Lower leg skin (tissue), 4 donors: ENCODE measurements around the gene LHX4. TPM values are rescaled to one million over a fixed set of nuclear protein-coding genes. Genes with fewer than 3 reads are reported as not detected.

Experiments
- DNase-seq, 2 donors: peaks; one replicate each; pipeline ENCODE4 v3.0.0-alpha.2; 2019; ENCODE audit warnings: low spot score in 2 of 2
- H3K4me3 ChIP-seq: fragments of 200-600 bp; sonication (generic); 2 replicates; pipeline ENCODE4 v1.5.1; 2017; ENCODE audit warnings: mild to moderate bottlenecking, low read depth; ENCODE audit not compliant: poor library complexity, severe bottlenecking
- POLR2A ChIP-seq, 2 donors: fragments of 450-650 bp; IDR thresholded peaks; one replicate each; pipeline ENCODE4 v1.6.1; 2016 to 2017; ENCODE audit warnings: antibody characterized with exemption in 2 of 2, mild to moderate bottlenecking in 1 of 2, moderate library complexity in 1 of 2
- WGBS, 2 donors: methylation state at CpG; one replicate each; pipeline ENCODE4 v1.1.5; 2018; 5-methylcytosine and 5-hydroxymethylcytosine counted together
- intact Hi-C: fragments of 100-400 bp; cut with DNase I; formaldehyde crosslinking; loops from one replicate; pipeline ENCODE4 v1.15.0; 2023; ENCODE audit warnings: low total_unique reads
- total RNA-seq, 4 donors: library from RNA; depleted of rRNA; stranded (reverse); fragments of >200 nt; gene quantifications; one replicate each; pipeline ENCODE4 v1.1.0, GENCODE V29; 2016
- TF ChIP-seq, protein P1 (sequence below), 3 donors: fragments of 450-650 bp; IDR thresholded peaks; one replicate each; pipeline ENCODE4 v1.5.1; 2016; ENCODE audit warnings: antibody characterized with exemption in 3 of 3, mild to moderate bottlenecking in 3 of 3, moderate library complexity in 2 of 3

The LHX4 gene
- total RNA-seq, 4 donors from 2014 or later: 0.08 to 0.32 (median 0.17) TPM; not detected in 1

DNA sequence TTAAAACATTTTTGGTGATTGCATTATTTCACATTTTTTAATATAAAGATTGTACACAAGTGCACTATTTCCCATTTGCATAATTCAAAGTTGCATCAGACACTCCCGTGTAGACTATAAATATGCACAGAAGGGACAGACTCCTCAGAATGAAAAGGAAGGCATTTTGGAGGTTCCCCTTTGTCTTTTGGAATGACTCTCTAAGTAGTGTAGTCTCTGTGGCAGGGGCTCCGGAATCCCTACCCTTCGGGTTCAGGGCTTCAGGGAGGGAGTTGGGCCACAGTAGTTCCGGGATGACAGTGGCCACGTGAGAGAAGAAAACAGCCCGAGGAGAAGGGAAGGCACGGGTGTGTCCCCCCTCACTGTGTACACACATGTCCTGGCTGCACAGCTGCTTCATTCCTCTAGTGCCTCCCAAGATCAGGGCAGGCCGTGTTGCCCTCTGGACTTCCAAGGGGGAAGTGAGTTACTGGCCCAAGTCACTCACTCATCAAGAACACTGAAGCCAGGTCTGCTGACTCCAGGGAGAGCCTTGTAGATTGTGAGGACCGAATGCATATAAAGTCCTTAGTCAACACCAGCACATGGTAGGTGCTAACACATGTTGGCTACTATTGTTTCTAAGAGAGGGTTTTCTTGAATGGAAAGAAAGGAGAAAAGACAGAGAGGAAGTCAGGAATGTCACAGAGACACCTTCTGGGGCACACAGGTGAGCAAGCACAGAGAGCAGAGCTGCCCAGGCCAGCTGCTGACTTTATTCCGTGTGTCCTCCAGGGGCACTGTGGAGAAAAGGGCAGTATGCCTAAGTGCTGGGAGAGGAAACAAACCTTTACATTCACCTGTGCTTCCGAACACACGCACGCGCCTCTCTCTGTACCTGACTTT, 39.8 kb downstream of the LHX4 start:
- peak; percentile 40 to 85 for DNase-seq
- intact Hi-C loops: no loop called here
- no peak for TF ChIP-seq POLR2A (IDR thresholded peaks at IDR 0.05)
- TF ChIP-seq, protein P1, sequence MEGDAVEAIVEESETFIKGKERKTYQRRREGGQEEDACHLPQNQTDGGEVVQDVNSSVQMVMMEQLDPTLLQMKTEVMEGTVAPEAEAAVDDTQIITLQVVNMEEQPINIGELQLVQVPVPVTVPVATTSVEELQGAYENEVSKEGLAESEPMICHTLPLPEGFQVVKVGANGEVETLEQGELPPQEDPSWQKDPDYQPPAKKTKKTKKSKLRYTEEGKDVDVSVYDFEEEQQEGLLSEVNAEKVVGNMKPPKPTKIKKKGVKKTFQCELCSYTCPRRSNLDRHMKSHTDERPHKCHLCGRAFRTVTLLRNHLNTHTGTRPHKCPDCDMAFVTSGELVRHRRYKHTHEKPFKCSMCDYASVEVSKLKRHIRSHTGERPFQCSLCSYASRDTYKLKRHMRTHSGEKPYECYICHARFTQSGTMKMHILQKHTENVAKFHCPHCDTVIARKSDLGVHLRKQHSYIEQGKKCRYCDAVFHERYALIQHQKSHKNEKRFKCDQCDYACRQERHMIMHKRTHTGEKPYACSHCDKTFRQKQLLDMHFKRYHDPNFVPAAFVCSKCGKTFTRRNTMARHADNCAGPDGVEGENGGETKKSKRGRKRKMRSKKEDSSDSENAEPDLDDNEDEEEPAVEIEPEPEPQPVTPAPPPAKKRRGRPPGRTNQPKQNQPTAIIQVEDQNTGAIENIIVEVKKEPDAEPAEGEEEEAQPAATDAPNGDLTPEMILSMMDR (IDR thresholded peaks at IDR 0.05): no peak
- H3K4me3 ChIP-seq: no peak overlapping the region
- 51 to 56% methylated on average over 14 of the region's 14 CpGs for WGBS, 2 donors

DNA sequence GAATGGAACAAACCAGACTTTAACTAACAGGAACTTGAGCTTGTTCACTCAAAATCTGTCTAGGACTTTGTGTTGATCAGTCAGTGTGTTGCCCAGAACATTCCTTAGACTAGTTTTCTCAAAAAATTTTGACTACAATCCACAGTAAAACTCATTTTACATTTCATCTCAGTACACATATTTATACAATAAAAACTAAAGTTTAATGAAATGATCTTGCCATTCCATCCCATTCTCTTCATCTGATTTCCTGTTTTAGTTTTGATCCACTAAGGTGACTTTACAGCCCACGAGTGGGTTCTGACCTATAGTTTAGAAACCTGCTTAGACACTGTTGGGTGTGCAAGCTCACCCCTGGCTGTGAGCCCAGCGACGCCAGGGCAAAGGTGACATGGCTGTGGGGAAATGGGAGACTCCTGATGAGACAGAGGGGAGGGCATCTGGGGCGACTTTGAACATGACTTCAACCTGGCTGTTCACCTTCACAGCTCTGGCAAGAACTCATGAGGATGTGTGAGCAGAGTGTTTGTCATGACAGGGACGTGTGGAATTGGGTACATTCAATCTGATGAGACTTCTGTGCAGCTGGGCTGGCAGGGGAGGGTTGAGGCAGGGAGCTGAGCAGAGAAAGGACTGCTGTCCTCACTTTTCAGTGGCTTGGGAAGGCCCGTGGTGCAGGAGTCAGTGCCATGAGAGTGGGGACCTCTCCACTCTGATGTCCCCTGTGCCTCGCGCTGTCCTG, 40.6 kb downstream of the LHX4 start:
- no peak overlapping the region for H3K4me3 ChIP-seq
- peak in 1 of 2 donors; percentile 46 for DNase-seq
- intact Hi-C loops: no loop called here
- 70 to 74% methylated on average over 8 of the region's 8 CpGs for WGBS, 2 donors
- TF ChIP-seq, protein P1 (IDR thresholded peaks at IDR 0.05): peak in 1 of 3 donors; percentile 32
- no peak for TF ChIP-seq POLR2A (IDR thresholded peaks at IDR 0.05)

DNA sequence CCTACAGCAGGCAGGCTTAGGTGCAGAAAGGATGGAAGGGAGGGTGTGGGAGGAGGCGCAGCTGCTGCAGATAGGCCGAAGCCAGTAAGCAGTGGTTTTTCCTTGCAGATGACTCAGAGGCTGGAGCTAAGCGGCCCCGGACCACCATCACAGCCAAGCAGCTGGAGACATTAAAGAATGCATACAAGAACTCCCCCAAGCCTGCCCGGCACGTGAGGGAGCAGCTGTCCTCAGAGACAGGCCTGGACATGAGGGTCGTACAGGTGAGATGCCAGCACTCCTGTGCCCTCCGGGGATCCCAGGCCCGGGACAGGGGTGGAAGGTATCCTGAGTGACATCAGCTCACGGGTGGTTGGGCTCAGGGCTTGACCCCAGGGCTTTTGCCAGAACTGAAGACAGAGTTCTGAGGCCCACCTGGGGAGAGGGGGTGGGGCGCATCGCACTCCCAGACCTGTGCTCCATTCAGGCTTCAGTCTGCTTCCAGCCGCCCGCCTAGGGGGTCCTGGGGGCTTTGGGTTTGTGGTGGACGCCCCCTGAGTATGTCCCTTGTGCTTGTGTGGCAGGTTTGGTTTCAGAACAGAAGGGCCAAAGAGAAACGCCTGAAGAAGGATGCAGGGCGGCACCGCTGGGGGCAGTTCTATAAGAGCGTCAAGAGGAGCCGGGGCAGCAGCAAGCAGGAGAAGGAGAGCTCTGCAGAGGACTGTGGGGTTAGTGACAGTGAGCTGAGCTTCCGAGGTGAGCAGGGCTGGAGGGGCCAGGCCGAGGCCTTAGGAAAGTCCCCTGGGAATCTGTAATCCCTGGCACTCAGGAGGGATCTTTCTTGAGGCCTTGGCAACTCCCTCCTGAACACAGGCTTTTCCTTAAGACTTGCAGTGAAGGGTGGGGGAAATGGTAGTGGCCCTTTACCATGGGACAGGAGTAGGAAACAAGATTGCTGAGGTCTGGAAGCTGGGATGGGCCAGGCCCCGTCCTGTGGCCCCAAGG, 41.5 kb downstream of the LHX4 start:
- DNase-seq: peak in 1 of 2 donors; percentile 79
- WGBS, 2 donors: 76 to 79% methylated on average over 21 to 23 of the region's 23 CpGs
- TF ChIP-seq, protein P1 (IDR thresholded peaks at IDR 0.05): no peak
- TF ChIP-seq POLR2A (IDR thresholded peaks at IDR 0.05): no peak
- no peak overlapping the region for H3K4me3 ChIP-seq
- intact Hi-C loops: no loop called here

DNA sequence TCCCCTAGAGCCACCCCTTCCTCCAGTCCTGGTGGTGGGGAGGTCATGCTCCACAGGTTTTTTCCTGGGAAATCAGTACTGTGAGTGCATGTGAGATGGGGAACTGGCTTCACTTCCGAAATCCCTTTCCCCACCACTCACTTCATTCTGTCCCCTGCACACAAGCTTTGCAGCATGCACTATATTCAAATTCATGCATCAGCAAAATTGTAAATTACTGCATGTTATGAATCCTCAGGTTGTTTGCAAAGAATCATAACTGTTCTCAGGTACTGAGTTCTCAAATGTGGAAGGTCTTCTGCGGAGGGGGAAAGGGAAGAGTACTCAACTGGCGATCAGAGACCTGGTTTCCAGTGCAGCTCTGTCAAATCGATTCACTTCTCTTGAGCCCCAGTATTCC, 42.3 kb downstream of the LHX4 start:
- H3K4me3 ChIP-seq: no peak overlapping the region
- intact Hi-C loops: no loop called here
- WGBS, 2 donors: 97% methylated on average over 4 of the region's 4 CpGs
- peak in 1 of 2 donors; percentile 2 for DNase-seq
- TF ChIP-seq POLR2A (IDR thresholded peaks at IDR 0.05): no peak
- TF ChIP-seq, protein P1 (IDR thresholded peaks at IDR 0.05): no peak

DNA sequence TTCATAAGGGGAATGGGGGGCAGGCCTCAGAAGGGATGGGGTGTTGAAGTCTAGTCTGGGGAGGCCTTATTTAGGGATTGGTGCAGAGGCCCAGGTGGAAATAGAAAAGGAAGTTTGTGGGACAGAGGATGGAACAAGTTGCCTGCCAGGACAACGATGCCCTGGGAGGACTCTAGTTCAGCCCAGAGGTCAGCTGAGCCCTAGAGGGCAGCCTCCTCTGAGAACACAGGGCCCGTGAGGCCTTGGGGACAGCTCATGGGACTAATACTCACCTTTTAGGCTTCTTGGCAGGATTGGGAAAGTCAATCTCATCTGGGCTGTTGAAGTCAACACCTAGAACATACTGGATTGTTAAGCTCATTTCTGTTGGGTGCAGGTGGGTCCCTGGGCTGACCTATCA, 43.0 kb downstream of the LHX4 start:
- intact Hi-C loops: no loop called here
- WGBS, 2 donors: 93 to 95% methylated on average over 2 of the region's 2 CpGs
- no peak for DNase-seq
- H3K4me3 ChIP-seq: no peak overlapping the region
- TF ChIP-seq, protein P1 (IDR thresholded peaks at IDR 0.05): no peak
- no peak for TF ChIP-seq POLR2A (IDR thresholded peaks at IDR 0.05)
